Fibroblast of the conjunctiva (primary cell): ENCODE data around the gene MDFIC.
"Not testable (repeated sequence)": the region's sequence is repeated elsewhere in the genome, so short reads cannot be mapped to it uniquely, and the experiment has no call there.

Experiments used
- DNase-seq: peaks from one replicate; pipeline ENCODE4 v3.0.0-alpha.2; 2010; ENCODE audit warnings: low read depth

Gene MDFIC, protein sequence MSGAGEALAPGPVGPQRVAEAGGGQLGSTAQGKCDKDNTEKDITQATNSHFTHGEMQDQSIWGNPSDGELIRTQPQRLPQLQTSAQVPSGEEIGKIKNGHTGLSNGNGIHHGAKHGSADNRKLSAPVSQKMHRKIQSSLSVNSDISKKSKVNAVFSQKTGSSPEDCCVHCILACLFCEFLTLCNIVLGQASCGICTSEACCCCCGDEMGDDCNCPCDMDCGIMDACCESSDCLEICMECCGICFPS

DNA sequence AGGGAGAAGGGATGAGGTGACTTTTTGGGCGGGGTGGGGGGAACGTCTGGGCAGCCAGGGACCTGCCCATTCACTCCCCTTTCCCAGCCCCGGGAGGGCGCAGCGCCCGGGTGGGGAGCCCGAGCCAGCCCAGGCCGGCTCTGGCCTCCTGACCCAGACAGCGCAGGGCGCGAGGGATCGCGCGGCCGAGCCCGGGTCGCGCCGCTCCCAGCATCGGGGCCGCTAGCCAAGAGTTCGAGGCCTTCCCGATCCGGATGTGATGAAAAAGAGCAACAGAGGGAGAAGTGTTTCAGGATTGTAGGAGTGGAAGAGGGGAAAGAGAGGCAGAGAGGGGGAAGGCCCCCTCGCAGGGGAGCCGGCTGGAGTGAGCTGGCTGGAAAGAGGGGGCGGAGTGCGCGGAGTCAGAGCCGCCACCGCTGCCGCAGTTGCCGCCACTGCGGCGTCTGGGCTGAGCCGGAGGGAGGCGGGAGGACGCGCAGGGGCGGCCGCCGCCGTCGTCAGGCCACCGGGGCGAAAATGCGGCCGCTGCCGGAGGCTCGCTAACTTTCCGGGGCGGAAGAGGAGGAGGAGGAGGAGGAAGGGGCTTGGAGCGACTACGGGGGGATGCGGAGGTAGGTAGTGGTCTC lies at the start of gene MDFIC:
MDFIC (plus strand) TSS at position 69 of the 626 bp plus-strand sequence. CDS start 940 bp downstream, outside the sequence.
- DNase-seq, result no peak

GRCh38 chr7:114874170-114874569 lies 47.7 kb upstream of the MDFIC start:
- no peak for DNase-seq

DNA sequence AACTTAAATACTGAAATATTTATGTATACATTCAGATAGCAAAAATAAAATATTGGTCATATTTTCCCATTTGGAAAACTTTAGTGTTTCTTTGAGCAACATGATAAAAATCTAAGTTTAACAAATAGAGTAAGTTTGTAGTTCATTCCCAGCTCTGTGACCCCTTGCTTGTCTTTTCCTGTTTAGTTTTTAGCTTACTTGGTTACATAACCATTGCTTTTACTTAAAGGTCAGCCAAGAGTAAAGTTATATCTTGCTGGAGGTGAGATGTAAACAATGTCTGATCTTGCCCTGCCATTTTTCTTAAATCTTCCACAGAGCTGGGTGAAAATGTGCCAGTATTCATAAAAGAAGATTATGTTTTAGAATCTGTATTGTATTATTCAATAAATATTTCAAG lies 46.7 kb upstream of the MDFIC start:
- no peak for DNase-seq

DNA sequence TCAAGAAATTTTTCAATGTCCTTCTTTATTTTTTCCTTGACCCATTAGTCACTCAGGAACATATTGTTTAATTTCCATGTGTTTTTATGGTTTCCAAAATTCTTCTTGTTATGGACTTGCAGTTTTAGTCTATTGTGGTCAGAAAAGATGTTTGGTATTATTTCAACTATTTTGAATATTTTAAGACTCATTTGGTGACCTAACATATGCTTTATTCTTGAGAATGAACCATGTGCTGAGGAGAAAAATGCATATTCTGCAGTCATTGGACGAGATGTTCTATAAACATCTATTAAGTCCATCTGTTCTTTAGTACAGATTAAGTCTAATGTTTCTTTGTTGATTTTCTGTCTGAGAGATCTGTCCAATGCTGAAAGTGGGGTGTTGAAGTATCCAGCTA lies 42.3 kb upstream of the MDFIC start:
- peak; percentile 80 for DNase-seq

GRCh38 chr7:114885836-114886235 lies 36.1 kb upstream of the MDFIC start:
- no peak for DNase-seq

- DNase-seq, result no peak
Observed at GRCh38 chr7:114886241-114886640, 35.7 kb upstream of the MDFIC start.

- not testable (repeated sequence) for DNase-seq
Observed at GRCh38 chr7:114889116-114889515, 32.8 kb upstream of the MDFIC start.

GRCh38 chr7:114889646-114890285 lies 32.1 kb upstream of the MDFIC start:
- peak; percentile 93 for DNase-seq

DNA sequence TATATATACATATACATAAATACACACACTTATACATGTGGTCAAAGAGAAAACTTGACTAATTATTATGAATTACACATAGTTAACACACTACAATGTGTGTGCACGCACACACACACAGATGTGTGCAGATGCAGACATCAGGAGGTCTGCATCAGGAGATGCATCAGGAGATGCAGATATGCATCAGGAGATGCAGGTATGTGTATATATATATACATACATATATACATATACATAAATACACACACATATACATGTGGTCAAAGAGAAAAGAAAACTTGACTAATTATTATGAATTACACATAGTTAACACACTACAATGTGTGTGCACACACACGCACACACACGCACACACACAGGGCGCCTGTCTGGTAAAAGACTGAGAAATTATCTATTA lies 31.3 kb upstream of the MDFIC start:
- DNase-seq, result no peak

DNA sequence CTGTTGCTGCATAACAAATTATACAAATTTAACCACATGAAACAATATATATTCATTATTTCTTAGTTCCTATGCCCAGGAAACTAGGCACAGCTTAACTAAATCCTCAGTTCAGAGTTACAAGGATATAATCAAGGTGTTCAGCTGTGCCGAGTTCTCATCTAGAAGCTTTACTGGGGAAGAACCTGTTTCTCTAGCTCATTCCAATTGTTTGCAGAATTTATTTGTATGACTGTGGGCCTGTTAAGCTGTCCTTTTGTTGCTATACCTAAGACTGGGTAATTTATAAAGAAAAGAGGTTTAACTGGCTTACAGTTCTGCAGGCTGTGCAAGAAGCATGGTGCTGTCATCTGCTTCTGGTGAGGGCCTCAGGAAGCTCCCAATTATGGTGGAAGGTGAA lies 21.8 kb upstream of the MDFIC start:
- DNase-seq, result no peak

GRCh38 chr7:114901771-114902170 lies 20.1 kb upstream of the MDFIC start:
- DNase-seq, result no peak

DNA sequence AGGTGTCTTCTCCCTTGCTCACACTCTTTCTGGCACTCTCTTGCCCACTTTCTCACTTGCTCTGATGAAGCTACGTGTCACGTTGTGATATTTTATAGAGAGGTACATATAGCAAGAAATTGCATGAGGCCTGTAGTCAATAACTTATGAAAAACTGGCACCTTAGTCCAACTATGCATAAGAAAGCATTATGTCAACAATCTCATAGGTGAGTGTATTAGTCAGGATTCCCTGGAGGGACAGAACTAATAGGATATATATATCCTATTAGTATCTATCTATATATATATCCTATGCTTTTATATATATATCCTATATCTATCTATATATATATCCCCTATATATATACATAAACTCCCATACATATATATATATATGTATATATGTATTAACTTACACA lies 18.8 kb upstream of the MDFIC start:
- DNase-seq, result no peak

DNA sequence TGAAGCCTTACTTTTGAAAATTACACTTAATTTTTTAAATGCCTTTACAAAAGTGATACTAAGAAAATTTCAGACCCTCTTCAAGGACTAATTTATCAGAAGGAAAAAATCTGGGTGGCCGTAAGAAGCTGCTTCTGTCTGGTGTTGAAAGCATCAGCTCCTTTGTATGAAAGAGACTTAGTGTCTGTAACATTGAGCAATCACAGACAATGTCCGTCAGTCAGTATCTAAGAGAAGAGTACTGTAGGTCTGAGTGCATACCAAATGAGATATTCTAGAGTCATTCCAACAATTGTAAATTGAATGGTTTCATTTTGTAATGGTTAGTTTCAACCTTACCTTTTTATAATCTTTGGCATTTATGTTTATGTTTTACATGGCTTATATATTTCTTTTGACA lies 11.1 kb upstream of the MDFIC start:
- DNase-seq, result no peak

DNA sequence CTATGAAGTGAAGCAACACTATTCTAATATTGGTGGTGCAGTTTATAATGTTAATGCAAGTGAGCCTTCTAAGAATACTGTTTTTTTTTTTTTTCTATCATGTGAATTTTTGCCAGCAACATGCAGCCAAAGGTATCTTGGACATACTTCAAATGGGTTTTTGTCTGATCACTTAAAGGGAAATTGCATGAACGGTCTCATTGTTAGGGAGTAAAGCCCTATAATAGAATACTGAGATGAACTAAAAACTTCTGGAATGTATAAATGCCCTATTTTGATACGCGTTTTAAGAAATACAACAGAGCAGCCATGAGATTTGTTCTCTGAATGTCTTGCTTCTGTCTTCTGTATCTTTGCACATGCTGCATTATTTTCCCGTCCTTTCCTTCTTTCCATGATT lies 10.5 kb upstream of the MDFIC start:
- DNase-seq, result no peak

DNA sequence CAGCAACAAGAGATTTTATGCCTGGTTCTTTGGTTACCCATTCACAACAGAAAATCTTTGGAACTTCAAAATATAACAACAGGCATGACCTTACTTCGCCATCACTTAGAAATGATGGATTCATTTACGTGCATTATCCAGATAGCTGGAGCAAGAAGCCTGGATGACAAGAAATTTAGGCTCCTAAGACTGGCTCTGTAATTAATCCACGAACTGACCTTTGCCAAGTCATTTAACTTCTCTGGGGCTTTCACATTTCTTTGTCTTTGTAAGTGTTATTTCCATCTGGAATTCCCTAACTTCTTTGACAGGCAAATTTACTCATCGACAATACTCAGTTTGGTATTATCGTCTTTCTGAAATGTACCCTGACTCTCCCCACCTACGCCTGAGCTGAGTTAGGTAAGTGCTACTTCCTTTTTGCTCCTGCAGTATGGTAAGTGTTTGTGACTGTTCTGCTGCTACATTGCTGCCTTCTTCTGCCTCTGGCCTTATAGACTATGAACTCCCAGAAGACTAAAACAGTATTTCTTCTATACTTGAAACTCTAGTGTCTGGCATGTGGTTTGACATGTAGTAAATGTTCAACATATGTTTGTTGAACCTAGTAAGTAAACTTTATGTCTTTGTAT lies 5.5 kb upstream of the MDFIC start:
- no peak for DNase-seq

GRCh38 chr7:114917211-114917839 lies 4.6 kb upstream of the MDFIC start:
- DNase-seq, result no peak

DNA sequence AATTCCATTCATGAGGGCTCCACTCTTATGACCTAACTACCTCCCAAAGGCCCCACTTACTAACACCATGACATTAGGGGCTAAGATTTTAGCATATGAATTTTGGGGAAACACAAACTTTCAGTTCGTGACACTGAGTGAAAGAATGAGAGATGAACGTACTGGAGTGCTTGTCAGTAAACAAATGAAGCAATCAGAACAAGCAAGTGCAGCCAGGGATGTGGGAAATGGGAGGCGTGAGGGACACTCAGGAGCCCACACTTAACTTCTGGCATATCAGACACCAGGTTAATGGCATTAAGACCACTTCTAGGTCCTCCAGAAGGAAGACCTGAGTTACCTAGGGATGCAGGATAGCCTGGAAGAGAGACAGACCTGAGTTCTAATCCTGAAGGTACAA lies 2.3 kb upstream of the MDFIC start:
- no peak for DNase-seq

DNA sequence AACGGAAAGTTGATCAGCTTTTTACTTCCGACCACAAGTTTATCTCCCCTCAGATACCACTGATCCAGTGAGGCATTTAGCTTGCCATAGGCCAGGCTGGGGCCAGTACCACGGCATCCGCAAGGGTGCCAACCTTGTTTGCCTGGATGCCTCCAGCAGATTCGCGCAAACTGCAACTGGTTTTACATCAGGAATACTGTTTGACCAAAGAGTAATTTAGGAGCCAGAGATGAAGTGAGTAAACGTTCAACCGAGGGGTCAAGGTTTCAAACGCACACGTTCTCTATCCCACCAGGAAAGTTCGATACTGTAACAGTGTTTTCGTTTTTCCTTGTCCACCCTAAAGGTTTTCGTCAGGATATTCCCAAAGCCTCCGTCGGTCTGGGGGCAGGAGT lies 266 bp upstream of the MDFIC start:
- DNase-seq, result no peak

- peak; percentile 83 for DNase-seq
Observed at GRCh38 chr7:114922652-114923402, 933 bp downstream of the MDFIC start.

GRCh38 chr7:114923403-114923713 lies 1.5 kb downstream of the MDFIC start:
- DNase-seq, result no peak

GRCh38 chr7:114924038-114924712 lies 2.3 kb downstream of the MDFIC start:
- no peak for DNase-seq
